Colonic mucosa (tissue), 4 donors: ENCODE results near the gene SESN1. TPM values are rescaled to one million over a fixed set of nuclear protein-coding genes. Genes with fewer than 3 reads are reported as not detected.
A peak's percentile ranks its signal among the peaks of the same experiment; 100 is the strongest.

Experiments used
- DNase-seq: peaks from one replicate; pipeline ENCODE4 v3.0.0-alpha.2; 2020
- H3K27ac ChIP-seq: fragments of 200-600 bp; one replicate; pipeline ENCODE4 v1.8.0; 2021
- H3K27me3 ChIP-seq: fragments of 200-600 bp; one replicate; pipeline ENCODE4 v1.8.0; 2021
- H3K36me3 ChIP-seq: fragments of 200-600 bp; one replicate; pipeline ENCODE4 v1.8.0; 2021
- H3K4me1 ChIP-seq: fragments of 200-600 bp; one replicate; pipeline ENCODE4 v1.8.0; 2021; ENCODE audit warnings: mild to moderate bottlenecking
- H3K4me3 ChIP-seq: fragments of 200-600 bp; one replicate; pipeline ENCODE4 v1.8.0; 2021
- H3K9ac ChIP-seq, 2 donors: one replicate each; pipeline ENCODE4 v1.7.0; 2013; ENCODE audit warnings: control low read depth in 2 of 2, low read depth in 2 of 2, low read length in 2 of 2
- H3K9me3 ChIP-seq: fragments of 200-600 bp; one replicate; pipeline ENCODE4 v1.8.0; 2021
- CTCF ChIP-seq: fragments of 200-600 bp; IDR thresholded peaks from one replicate; pipeline ENCODE4 v1.8.0; 2022; ENCODE audit warnings: antibody characterized with exemption, mild to moderate bottlenecking
- intact Hi-C: fragments of 100-400 bp; cut with DNase I; formaldehyde crosslinking; loops from one replicate; pipeline ENCODE4 v1.14.1; 2022
- total RNA-seq, 2 donors: library from RNA; stranded (reverse); fragmentation: NEBNext Ultra II Directional in 1 of 2; extraction: Animal tissue kit (Norgen Biotek cat#: 25700) in 1 of 2; gene quantifications; one replicate each; pipeline ENCODE4 v1.2.1, GENCODE V29; 2021
- donor health status: healthy.
- donor health status: DM: no; HTN: no; CAD: no.
- donor health status: DM: no; HTN: no; CAD: no.

The SESN1 gene
- total RNA-seq, 2 donors from 2014 or later: 16.9 to 20.7 TPM

GRCh38 chr6:109008537-109009235, 86.0 kb downstream of the SESN1 start:
- intact Hi-C loops: no loop called here
- Histone ChIP-seq H3K27ac (peak overlapping the region; percentile 93), H3K4me3 (peak overlapping the region; percentile 76), H3K4me1 (no peaks in the 10 kb centered on the region), H3K36me3 (no peaks in the 10 kb centered on the region), H3K9me3 (no peaks in the 10 kb centered on the region), H3K9ac (peak overlapping the region; percentile 89 to 96), H3K27me3 (no peaks in the 10 kb centered on the region)
- TF ChIP-seq CTCF: no peak
- DNase-seq: peak; percentile 60

DNA sequence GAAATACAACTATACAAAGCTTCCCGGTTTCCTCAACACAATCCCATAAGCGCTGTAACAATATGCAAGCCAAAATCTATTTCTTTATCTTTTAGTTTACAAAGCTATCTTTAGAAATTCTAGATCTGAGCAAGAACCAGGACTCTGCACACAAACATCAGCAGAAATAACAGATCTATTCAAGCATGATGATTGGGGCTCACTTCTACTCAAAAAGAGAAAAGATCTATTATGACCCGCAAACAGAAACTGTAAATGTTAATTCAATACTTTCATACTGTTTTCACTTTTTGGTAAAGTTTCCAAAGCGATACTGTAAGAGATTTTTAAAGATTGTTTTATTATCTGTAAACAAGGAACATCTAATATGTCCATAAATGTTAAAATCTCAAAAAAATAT, 86.6 kb downstream of the SESN1 start:
- Histone ChIP-seq H3K9ac (peak overlapping the region in 1 of 2 donors; percentile 89), H3K27ac (peak overlapping the region; percentile 93), H3K9me3 (no peaks in the 10 kb centered on the region), H3K27me3 (no peaks in the 10 kb centered on the region), H3K4me3 (peak overlapping the region; percentile 76), H3K36me3 (no peaks in the 10 kb centered on the region), H3K4me1 (no peaks in the 10 kb centered on the region)
- no peak for TF ChIP-seq CTCF
- no peak for DNase-seq
- intact Hi-C loops: no loop called here

DNA sequence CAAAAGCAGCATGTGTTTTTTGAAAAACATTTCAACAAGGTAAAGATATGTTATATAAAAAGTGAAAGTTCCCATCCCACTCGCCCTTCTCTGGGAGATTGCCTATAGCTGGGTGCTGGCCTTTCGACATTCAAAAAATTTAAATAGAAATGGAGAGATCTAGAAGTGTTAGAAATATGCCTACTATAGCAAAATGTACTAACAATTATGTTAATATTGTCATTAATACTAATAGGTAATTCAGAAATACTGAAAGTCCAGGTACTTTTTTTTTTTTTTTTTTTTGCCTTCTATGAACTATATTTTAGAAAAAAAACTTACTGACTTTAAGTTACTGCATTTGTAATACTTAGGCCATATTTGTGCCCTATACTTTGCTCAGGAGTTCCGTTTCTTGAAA, 87.1 kb downstream of the SESN1 start:
- Histone ChIP-seq H3K9ac (peak overlapping the region in 1 of 2 donors; percentile 89), H3K27ac (peak overlapping the region; percentile 93), H3K36me3 (no peaks in the 10 kb centered on the region), H3K4me3 (peak overlapping the region; percentile 76), H3K27me3 (no peaks in the 10 kb centered on the region), H3K4me1 (no peaks in the 10 kb centered on the region), H3K9me3 (no peaks in the 10 kb centered on the region)
- intact Hi-C loops: no loop called here
- no peak for DNase-seq
- no peak for TF ChIP-seq CTCF

GRCh38 chr6:109006818-109007217, 87.8 kb downstream of the SESN1 start:
- H3K4me3 ChIP-seq: peak overlapping the region; percentile 76

DNA sequence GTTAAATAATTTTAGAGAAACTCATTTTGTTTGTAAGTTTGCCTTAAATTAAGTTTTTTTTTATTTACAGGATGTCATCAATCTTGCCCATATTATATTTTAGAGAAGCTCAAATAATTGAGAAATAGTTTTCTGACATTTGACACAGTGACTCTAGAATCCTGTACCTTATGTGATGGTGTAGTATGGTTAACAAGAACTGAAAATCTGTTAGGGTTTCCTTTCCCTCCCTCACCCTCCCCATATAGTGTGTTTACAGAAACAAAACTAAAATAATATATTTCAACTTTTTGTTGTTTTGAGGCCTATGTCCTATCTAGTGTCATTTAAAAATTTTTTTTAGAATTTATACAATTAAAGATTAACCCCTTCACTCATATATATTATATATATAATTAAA, 91.8 kb downstream of the SESN1 start:
- TF ChIP-seq CTCF: no peak
- no peaks in the 10 kb centered on the region for H3K9me3 ChIP-seq
- no peak overlapping the region for H3K4me3 ChIP-seq
- no peaks in the 10 kb centered on the region for H3K36me3 ChIP-seq
- H3K9ac ChIP-seq: no peak overlapping the region
- intact Hi-C loops: no loop called here
- DNase-seq: no peak
- no peak overlapping the region for H3K27ac ChIP-seq
- H3K27me3 ChIP-seq: no peaks in the 10 kb centered on the region
- no peaks in the 10 kb centered on the region for H3K4me1 ChIP-seq

More at GRCh38 chr6:109006818-109007217, 87.8 kb downstream of the SESN1 start:
- Histone ChIP-seq H3K27me3 (no peaks in the 10 kb centered on the region), H3K27ac (peak overlapping the region; percentile 93), H3K4me1 (no peaks in the 10 kb centered on the region), H3K9ac (peak overlapping the region in 1 of 2 donors; percentile 89), H3K36me3 (no peaks in the 10 kb centered on the region), H3K9me3 (no peaks in the 10 kb centered on the region)
- no peak for TF ChIP-seq CTCF
- intact Hi-C loops: no loop called here
- no peak for DNase-seq
